Dedifferentiated amniotic fluid mesenchymal stem cell (primary cell): ENCODE data around the gene OSGIN1.
A peak's percentile ranks its signal among the peaks of the same experiment; 100 is the strongest.

Source experiments
- DNase-seq: peaks from one replicate; pipeline ENCODE4 v3.0.0-alpha.2; 2016; ENCODE audit errors: extremely low spot score

Gene OSGIN1

DNA sequence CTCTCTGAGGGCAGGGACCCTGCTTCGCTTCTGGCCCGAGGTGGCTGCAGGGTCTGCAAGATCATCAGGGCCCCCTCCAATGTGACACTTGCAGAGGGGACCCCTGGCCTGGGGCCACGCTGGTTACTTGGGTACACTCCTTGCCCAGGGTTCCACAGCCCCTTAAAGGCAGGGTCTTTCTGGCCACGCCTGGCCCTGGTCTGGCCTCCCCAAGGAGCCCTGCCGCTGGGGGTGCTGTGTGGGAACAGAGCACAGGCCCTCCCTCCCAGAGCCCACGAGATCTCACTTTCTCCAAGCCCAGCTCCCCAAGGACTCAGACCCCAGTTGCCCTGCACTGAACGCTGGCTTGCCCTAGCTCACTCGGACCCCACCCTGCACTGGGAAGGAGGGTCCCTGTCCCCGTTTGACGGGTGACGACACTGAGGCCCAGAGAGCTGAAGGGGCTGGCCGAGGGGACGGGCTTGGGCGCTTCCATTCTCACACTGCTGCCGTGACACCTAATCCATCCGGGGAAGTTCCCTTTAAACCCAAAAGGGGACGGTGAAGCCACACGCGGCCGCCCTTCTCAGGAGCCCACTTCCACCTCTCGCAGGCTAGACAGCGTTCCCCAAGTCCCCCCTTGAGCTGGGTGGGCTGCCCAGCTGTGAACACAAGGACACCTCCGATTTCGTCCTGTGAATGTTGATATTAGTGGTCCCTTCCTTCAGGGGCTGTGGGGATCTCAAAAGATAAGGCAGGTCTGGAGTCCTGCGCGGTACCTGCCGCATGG is 26.9 kb upstream of the OSGIN1 start:
- no peak for DNase-seq

DNA sequence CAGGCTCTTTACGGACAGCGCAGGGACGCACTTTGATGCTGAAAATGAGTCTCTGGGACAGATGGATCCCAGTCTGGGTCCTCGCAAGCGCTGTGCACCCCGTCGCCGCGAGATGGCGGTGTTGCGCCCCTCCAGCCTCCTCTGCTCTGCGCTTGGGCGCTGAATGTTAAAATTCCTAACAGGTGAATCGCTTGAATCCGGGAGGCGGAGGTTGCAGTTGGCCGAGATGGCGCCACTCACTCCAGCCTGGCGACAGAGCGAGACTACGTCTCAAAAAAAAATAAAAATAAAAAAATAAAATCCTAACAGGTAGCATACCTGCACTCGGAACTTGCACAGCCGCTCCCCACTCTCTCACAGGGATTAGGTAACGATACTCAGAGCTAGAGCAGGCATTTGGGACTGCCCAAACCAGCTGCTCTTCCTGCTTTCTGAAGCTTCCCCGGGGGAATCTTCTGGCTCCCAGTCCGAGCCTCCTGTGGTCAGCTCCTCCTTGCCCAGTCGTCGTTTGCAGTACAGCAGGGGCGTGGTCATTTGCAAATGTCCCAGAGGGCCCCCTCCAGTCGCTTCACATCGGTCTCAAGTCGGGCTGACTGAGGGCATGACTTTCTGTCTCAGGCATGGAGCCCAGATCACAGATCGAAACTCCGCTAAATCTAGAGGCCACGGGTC is 26.2 kb upstream of the OSGIN1 start:
- peak; percentile 23 for DNase-seq

DNA sequence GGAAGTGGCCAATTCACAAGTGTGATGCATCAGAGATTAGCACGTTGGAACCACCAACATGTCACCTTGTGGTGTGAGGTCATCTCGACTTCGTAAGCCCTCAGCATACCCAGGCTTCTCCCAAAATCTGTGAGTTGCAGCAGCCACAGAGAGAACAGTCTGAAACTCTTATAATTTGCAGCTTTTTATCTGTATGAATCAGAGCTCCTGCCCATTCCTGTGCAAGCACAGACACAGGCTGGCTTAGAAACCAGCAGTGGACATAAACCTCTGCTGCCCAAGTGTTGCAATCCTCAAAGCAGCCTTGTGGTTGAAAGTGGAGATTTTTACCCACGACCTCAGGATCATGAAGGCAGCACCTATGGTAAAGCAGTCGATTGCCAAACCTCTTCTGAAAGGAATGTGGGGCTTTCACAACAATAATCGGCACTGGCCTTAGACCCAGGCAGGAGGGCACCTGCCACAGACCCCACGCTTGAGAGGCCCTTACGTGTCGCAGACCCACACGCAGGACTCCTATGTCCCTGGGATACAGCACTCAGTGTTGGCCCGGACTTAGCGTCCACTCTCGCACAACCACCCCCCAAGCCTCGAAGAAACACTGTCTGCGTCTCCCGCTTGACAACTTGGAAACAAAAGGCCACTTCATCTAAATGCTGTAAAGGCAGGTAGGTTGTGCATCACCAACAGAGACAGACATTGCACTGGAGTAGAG is 24.5 kb upstream of the OSGIN1 start:
- no peak for DNase-seq

DNA sequence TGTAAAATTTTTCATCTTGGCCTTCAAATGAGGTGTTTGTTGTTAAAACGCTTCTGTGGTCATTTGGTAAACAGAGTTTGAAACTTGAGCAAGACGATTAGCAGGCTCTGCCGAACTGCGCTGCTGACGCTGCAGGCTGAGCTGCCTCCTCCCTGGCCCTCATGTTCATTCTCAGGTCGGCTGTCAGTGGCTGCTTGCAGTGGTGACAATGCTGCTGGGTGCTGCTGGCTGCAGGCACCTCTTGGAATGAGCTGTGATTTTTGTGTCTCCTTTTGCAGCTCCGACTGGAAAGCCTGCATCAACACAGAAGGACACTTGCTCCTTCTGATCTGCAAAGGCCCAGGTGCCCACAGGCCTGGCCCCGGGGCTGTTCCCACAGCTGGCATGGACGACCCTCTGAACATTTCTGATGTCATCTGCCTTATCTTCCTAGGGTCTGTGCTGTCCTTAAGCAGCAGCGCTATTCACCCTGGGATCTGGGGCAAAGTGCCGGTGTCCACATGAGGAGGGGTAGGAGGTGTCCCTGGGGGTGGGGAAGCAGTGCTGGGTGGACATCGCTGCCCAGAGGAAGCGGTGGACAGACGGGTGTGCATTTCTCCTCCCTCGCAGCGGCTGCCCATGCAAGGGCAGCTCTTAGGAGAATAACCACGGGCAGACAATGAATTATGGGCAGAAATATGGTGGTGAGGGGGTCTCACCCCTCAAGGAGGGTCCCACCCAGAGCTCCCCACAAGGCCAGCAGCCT is 23.1 kb upstream of the OSGIN1 start:
- DNase-seq, result no peak

DNA sequence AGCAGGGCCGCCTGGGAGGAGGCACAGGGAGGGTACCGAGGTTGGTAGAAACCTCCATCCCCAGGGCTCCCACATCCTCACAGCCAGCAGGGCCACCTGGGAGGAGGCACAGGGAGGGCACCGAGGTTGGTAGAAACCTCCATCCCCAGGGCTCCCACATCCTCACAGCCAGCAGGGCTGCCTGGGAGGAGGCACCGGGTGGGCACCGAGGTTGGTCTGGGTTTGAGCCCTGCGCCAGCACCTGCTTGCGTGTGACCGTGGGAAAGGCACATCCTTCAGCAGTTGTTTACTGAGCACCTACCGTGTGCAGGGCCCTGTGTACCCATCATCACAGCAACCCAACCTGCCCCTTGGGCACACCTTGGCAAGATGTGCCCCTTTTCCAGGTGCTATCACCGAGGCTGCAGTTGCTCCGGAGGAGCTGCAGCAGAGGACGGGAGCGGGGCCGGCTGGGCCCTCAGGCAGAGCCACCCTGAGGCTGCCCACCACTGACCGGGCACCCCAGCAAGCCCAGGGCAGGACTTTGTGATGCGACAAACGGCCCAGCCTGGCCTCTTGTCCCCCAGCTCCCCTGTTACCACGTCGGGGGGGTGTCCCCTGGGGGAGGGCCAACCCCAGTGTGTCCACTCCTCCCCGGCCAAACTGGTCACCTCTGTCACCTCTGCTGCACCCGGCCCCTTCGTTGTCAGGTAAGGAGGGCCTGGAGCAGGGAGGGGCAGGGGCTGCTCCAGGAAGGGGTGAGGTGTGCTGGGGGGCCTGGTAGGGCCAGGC is 22.1 kb upstream of the OSGIN1 start:
- no peak for DNase-seq

DNA sequence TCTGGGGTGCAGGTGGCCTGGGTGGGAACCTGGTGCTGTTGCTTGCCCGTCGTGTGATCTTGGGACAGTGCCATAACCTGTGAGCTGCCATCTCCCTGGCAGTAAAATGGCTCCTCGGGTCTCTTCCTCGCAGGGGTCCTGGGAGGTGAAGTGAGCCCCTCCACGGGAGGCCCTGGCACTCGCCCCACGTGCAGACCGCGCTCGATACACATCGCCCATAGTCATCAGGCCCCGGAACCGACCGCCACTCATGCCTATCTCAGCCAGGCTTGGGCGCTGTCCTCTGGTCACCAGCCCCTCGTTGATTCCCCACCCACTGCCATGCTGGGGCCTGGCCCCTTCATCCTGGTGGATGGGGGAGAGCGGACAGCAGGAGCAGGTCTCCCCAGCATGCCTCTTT is 21.5 kb upstream of the OSGIN1 start:
- DNase-seq, result no peak

DNA sequence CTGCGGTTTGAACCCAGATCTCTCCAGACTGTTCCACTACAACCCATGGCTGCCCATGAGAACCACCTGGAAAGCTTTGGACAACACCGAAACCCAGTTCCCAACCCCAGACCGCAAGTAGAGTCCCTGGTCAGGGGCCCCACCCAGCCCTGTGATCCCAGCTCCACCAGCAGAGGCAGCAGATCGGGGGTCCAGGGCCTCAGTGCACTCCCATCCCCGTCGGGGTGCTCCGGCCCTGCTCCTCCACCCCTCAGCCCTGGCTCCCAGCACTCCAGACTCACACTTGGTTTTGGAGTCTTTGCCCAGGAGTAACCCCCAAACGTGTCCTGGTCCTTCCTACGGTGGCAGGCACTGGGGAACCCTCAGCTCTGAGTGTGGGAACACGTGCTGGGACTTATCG is 20.7 kb upstream of the OSGIN1 start:
- DNase-seq, result no peak

DNA sequence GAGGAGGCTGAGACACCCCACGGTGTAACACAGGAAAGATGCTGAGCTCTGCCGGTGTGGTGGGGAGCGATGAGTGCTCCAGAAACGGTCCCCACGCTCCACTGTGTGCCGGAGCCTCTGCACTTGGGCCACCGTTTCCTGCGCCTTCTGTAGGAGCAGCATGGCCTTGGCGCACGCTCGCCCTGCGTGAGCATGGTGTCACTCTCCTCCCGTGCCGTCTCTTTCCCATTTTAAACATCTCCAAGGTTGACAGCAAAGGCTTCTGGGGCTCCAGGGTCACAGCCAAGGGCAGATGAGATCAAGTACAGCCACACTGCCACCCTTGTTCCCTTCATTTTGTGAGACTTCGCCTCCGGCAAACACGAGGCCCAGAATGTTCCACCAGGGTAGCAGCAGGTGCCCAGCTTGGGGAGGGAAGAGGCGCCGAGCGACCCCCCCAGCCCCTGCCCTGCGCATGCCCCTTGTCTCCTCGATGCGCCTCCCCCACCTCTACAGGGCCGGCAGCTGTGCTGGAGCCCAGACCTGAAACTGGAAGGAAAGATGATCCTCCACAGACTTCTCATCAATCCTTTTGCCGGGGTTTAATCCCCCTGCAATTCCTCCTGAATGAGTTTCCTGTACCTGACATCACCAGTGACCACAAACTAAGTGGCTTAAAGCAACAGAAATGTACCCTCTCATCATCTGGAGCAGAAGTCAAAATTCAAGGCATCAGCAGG is 19.9 kb upstream of the OSGIN1 start:
- no peak for DNase-seq

DNA sequence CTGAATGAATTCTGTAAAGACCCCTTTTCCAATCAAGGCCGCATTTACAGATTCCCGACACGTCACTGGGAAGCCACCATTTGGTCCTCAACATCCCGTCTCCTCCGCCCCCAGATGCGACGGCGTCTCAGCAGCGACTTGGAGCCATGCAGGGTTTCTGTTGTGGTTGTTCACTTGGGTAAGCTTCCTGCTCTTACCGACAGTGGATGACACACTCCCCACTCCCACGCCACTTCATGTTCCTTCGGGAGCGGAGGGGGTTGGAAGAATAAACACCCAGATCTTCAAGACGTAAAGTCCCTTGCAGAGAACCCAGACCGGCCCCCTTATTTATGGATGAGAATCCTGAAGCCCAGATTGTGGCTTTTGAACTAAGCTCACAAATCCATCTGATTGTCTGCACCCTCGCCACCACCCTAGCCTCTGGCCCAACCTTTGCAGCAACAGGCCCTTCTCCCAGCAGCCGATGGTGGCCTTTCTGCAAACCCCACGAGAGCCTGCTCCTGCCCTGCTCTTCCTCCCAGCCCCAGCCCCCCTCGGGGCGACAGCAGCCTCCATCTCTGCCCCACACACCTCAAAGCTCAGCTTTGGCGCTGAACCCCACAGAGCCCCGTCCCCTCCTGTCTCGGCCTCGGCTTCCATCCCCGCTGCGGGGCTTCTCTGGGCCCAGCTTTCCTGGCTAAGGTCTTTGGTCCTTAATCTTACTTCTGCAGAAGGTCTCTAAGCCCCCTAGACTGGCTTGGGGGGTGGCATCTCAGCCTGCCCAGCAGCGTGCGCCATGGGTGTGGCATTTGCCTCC is 19.0 kb upstream of the OSGIN1 start:
- no peak for DNase-seq

DNA sequence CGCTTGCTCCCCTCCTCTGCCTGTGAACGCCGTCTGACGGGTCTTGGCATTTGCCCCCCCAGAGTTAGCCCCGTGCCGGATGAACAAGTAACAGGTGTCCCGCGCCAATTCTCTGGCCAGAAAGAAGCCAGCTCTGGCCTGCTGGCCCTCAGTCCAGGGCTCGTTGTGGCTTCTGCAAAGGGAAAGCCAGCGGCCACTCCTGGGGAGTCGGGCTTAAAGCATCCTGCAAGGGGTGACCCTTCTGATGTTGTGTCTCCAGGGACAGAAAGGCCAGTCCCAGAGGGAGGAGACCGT is 18.4 kb upstream of the OSGIN1 start:
- no peak for DNase-seq

DNA sequence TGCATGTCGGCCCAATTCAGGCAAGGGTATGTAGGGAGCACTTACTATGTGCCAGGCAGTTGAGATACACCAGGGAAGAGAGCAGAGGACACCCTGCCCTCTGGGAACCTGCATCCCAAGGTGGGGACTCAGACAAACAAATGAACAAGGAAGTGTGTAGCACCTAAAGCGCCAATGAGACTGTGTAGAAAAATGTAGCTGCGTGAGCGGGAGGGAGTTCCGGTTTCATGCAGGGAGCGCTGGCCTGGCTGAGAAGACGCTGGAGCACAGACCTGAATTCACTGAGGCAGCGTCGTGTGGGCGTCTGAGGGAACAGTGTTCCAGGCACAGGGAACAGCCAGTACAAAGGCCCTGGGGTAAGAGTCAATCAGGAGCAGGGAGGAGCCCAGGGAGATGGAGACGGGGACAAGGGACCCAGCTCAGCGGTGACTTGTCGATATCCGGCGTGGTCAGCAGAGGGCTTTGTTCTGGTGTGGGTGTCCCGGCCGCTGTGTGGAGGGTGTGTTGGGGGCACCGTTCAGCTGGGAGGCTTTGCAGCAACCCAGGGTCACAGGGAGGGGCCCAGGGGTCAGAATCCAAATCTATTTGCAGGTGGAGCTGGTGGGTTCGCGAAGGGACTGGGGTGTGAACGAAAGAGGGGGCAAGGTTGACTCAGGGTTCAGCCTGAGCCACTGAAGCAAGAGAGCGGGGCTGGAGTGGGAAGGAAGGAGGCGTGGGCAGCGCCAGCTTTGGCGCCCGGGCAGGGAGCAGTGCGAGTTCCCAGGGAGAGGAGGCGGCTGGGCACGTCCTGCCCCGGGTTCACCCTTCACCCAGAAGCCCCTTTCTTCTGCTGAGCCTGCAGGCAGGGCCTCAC is 17.8 kb upstream of the OSGIN1 start:
- DNase-seq, result no peak

DNA sequence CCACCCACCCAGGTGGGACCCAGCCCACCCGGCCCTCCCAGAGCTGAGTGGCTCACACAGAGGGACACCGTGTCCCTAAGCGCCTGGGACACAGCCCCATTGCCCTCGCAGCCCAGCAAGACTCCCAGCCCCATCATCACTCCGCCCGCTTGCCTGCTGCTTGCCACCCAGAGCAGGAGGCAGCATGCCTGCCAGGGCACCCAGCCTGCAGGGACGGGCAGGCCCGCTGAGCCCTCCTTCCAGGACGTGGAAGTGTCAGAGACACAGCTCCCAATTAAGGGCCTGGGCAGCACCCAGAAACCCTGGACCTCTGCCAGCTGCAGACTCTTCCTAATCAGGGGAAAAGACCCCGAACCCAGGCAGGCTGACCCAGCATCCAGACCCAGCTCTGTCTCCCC is 17.2 kb upstream of the OSGIN1 start:
- no peak for DNase-seq

DNA sequence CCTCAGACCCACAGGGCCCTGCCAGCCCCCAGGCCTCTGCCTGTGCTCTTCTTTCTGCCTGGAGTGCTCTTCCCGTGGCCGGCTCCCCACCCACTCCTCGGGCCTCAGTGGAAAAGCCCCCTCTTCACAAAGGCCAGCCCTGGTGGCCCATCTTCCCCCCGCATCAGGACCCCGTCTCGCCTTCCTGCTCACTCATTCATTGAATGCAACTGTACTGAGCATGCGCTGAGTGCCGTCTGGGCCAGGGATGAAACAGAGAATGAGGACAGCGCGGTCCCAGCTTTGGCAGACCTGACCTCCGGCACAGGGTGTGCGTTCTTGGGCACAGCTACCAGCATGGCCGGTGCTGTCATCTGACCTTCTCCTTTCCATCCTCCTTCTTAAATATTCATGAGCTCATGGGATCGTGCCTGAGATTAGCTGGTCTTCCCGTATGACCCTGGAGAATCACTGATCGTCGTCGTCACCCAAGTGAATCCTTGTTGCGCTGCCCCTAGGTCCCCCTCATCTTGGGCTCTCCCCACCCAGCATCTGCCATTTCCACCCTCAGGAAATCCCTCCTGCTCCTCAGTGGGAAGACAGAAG is 16.4 kb upstream of the OSGIN1 start:
- DNase-seq, result no peak

DNA sequence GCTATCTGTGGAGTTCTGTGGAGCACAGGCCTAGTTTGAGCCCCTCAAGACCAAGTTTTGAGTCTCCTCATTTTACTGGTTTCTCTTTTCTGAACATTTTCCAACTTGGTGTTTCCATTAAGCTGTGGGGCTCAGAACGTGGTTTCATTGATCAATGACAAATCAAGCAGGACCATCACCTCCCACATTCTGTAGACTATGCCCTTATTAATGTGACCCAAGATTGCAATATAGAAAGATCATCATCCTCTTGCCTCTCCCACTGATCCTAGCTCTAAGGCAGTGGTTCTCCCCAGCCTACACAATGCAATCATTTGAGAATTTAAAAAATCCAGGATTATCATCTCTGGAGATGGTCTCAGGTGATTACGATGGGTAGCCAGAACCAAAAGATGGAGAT is 15.8 kb upstream of the OSGIN1 start:
- DNase-seq, result no peak

DNA sequence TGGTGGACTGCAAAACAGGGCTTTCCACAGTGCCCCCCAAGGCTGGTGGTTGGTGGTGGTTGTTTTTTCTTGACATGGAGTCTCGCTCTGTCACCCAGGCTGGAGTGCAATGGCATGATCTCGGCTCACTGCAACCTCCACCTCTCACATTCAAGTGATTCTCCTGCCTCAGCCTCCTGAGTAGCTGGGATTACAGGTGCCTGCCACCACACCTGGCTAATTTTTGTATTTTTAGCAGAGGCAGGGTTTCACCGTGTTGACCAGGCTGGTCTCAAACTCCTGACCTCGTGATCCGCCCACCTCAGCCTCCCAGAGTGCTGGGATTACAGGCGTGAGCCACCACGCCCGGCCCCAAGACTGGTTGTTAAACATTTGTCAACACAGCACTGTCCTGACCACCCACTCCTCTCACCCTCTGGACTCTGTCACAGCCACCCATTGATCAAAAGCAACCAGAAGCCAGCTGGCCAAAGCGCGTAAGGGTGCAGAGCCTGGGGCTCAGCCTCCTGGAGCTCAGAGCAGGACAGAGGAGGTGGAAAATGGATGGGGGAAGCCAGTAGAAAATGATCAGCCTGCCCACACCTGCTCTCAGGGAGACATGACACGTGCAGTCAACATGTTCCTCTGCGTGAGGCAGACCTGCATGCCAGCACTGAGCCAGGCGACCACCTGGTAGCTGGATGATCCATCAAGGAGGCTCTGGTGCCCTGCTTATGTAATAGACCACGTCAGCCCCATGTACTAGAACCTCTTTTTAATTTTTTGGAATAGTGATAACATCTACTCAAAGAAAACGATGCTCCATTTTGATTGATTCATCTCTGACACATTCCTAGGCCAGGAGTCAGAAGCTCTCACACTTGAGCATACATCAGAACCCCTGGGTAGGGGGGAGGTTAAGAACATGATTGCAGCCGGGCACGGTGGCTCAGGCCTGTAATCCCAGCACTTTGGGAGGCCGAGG is 14.8 kb upstream of the OSGIN1 start:
- DNase-seq, result no peak

DNA sequence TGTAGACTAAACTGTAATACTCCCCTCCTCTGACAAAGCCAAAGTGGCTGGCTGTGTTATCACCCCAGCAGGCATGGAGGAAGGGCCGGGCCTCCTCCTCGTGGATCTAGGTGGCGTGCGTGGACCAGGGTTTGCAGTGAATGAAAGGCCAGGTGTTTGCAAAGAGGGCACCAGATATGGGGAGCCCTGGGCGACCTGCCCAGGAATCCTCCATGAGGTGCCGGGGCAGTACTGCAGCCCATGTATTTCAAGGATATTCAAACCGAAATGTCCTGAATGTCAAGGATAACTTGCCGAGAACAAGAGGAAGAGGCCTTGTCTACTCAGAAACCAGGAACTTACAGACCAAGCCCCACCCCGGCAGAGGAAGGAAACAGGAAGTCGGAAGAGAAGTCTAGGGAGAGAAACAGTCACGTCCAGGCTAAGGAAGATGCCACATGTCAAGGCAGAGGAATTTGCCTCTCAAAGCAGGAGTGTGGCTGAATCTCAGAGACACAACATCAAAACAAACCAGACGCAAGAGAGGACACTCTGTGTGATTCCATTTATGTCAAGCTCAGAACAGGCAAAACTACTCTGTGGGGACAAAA is 13.7 kb upstream of the OSGIN1 start:
- no peak for DNase-seq

DNA sequence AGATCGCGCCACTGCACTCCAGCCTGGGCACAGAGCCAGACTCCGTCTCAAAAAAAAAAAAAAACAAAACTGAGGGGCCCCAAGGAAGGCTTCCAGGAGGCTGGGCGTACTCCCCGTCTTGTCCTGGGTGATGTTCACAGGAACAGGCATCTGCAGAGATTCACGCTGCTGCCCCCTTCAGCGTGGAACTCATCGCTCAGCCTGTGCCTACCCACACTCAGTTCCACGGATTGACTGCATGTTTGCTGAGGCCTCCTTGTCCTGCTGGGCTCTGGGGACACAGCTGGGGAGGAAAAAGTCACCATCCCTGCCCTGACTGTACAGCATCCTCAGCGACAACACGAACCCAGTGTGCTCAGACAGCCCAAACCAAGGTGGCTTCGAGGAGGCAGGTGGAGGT is 12.9 kb upstream of the OSGIN1 start:
- no peak for DNase-seq
